GM19351 (cell line): Measurements from ENCODE around the gene TOMM6.

Experiments used
- ATAC-seq: cut with Tn5 transposase; IDR thresholded peaks from one replicate; pipeline ENCODE4 v1.9.1; 2021; ENCODE audit warnings: mild to moderate bottlenecking, moderate library complexity; ENCODE audit not compliant: unreplicated experiment

Gene TOMM6

DNA sequence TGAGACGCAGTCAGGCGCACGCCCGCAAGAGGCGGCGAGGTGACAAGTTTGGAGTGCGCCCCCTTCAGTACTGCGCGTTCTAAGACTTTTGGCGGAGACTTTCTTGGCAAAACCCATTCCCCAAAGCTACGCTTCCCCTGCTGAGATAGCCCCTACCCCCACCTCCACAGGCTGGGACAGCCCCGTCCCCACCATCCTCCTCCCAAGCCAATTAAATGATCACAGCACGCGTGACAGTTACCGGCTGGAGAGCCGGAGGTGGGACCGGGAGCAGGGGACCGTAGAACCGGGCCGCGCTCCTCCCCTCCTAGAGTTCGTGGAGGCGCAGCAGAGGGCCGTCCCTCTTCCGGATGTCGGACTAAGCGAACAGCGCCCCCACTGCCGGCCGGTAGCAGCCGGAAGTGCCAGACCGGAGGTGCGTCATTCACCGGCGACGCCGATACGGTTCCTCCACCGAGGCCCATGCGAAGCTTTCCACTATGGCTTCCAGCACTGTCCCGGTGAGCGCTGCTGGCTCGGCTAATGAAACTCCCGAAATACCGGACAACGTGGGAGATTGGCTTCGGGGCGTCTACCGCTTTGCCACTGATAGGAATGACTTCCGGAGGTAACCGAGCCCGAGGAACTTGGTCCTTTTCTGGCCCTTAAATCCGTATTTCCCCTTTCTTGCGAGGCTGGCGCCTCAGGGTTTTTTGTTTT lies at the start of gene TOMM6:
TSS of gene TOMM6 (plus strand) at position 476 of the 699 bp plus-strand sequence. CDS start at position 480, 4 bp downstream.
- ATAC-seq, result peak; percentile 76

DNA sequence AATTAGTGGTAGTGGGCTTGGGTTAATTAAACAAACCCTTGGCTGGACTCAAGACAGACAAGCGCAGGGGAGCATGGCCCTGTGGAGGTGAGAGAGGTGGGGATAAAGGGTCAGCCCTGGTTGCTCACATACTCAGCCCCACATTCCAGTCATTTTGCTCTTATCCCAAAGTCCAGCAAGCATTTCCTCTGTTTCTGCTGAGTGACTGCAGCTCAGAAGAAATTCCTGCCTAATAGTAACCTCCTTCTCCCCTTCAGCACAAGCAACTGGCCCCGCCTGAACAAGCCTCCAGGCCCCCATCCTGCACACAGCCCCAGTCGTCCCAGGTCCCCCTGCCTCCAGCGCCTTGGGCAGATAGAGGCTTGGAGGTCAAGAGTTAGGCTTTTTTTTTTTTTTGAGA lies 48.5 kb upstream of the TOMM6 start:
- no peak for ATAC-seq

DNA sequence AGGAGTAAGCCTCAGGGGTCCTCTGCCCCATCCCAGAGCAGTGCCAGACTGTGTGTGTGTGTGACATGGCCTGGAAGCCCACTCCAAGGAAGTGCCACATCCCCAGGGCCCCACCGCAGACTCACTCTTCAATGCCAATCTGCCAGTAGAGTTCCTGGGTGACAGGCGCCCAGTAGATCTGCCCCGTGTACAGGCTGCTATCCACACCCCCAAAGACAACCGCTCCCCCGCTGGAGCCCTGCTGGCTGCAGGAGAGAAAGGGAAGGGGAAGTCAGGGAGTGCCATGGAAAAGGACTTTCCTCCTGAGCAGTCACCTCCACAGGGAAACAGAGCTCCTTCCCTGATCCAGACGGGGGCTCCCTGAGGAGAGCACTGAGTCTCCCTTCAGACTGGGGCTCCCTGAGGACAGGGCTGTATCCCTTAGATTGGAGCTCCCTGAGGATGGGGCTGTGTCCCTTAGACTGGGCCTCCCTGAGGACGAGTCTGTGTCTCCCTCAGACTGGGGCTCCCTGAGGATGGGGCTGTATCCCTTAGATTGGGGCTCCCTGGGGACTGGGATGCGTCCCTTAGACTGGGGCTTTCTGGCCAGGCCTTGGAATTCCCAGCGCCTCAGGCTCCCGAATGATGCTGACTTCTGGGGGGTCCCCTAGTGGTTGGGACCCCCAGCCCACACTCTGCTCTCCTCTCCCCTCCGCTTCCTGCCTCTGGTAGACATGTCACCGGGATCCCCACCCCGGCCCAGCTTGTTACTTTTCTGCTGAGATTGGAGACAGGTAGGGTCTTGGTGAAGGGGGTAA lies 46.9 kb upstream of the TOMM6 start:
- ATAC-seq, result no peak

DNA sequence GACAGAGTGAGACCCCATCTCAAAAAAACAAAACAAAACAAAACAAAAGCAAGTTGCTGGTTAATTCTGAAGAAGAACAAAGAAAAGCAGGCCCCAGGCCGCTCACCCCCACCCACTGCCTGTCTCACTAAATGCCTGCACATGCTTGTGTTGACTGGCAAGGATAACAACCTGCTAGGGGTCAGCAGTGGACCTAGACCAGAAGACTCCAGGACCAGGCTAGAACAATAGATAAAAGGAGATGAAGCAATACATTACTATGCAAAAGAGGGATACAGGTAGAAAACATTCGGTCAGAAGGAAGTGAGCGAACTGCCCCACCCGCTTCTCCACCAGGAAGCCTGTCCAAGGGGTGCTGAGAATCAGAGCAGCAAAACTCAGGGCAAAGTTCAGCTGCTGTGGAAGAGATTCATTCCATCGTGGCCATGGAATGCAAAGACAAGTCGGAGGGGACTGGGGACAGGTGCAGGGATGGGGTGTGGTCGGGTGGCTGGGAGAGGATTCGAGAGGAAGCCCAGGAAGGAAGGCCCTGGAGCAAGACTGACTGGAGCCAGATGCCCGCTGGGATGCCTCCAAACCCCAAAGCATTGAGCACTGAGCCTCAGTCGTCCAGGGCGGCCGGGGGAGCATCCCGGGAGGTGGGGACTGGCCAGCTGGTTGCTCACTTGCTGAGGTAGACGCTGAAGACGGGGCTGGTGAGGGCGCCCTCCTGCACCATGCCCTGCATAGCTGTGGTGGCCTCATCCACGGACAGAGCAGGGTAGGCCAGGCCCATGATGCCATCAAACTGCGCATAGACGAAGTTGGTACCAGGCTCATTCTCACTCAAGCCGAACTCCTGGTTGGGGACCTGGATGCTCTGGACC lies 45.6 kb upstream of the TOMM6 start:
- no peak for ATAC-seq

GRCh38 chr6:41743406-41744235 lies 43.9 kb upstream of the TOMM6 start:
- no peak for ATAC-seq

DNA sequence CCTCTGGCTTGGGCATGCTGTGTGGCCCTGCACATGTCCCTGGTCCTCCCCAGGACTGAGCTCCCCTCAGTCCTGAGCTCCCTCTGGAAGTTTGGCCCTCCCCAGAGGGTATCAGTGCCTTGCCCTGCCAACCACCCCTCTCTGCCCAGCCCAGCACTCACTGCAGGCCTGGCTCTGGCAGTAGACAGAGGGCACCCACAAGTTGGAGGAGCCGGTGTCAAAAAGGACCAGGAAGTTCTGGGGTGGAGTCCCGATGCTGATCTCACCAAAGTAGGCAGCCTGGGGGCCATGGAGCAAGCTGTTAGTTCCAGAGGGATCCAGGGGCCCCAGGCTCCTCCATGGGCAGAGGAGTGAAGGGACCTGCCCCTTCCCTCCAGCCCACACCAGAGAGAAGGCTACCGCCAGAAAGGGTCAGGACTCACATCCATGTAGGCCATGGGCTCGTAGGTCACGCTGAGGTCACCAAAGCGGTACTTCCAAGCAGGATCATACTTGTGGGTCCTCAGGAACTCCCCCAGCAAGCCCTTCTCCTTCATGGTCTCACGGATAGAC lies 43.2 kb upstream of the TOMM6 start:
- no peak for ATAC-seq

GRCh38 chr6:41746107-41746506 lies 41.4 kb upstream of the TOMM6 start:
- no peak for ATAC-seq

DNA sequence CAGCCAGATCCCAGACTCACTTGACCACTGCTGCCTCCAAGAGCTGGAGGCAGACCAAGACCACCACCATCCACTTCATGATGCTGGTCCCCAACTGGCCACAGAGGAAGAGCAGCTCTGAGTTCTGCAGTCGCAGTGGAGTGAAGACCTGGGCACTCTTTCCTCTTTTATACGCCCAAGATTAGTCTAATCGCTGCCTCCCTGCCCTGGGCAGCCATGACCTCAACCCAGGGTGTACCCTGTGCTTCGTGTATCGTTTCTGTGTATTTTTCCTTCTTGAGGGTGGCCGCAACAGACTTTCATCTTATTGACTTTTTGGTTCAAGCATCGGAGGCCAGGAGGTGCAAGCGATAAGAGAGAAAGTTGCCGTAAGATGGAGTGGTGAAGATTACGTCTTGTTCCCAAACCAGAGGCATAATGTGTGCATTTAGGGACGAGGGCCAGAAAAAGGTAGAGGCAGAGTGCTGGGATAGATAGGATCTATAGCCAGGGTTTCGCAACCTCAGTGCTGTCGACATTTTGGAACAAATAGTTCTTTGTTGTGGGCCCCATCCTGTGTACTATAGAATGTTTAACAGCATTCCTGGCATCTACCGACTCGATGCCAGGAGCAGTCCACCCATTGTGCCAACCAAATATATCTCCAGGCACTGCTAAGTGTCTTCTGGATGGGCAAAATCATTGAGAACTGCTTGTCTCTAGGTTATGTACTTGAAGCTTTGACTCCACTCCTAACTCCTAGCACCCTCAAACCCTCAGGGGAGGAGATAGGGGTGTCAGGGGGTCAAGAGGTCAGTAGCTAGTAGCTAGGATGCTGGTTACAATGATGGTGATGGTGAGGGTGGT lies 40.0 kb upstream of the TOMM6 start, which contains the start of gene PGC:
TSS of gene PGC (minus strand) at position 142 of the 846 bp plus-strand sequence. CDS start at position 79, 63 bp downstream.
- ATAC-seq, result no peak

DNA sequence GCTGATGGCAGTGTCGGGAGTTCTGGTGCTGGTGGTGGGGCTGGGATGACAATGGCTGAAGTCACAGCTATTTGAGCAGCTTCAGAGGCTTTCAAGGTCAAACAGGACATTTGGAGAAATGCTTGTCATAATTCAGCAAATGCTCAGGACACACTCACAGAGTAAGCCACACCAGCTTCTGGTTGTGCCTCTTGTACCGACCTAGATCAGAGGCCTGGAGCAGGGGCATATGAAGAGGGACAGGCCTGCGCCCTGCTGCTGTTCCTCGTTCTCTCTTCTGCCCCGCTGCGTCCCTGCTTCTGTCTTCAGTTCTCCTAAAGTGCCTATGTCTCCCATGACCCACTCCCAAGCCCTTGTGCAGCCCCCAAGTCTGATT lies 39.4 kb upstream of the TOMM6 start:
- ATAC-seq, result no peak

GRCh38 chr6:41748542-41748941 lies 39.0 kb upstream of the TOMM6 start:
- no peak for ATAC-seq

GRCh38 chr6:41750374-41750773 lies 37.1 kb upstream of the TOMM6 start:
- ATAC-seq, result no peak

DNA sequence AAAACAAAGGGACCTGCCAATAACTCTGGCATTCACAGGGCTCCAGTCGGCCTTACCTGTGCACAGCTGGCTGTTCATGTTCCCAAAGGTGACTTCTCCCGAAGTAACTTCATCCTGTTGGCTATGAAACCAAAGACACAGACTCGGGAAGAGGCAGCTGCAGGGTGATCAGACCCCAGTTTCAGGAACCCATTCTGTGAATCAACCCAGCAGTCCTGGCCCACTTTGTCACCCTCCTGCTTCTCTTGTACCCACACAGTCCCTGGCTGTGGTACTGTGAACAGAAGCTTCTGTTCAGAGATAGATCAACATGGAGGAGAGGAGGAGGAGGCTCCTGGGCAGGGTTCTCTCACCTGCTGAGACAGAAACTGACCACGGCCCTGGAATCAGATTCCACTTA lies 31.6 kb upstream of the TOMM6 start:
- no peak for ATAC-seq

DNA sequence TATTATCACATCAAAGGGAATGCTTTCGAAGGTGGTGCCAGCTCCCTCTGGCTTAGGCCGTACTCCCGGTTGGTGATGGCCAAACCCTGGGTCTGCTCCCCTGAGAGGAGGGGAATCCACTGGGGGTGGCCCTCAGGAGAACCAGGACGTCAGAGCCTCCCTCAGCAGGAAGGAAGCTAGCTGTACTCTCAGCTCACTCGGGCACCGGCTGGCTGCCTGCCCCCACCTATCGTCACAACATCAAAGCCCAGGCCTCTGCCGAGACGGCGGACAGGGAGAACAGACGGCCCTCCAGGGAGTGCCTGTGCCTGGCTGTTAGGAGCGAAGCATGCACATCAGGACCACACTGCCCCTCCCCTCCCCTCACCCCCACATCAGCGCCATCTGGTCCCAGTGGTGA lies 31.1 kb upstream of the TOMM6 start:
- no peak for ATAC-seq

- ATAC-seq, result no peak
These were observed 30.2 kb upstream of the TOMM6 start for GRCh38 chr6:41757271-41757670.

- no peak for ATAC-seq
These were observed 29.4 kb upstream of the TOMM6 start for GRCh38 chr6:41757931-41758640.

- ATAC-seq, result no peak
These were observed 28.9 kb upstream of the TOMM6 start for GRCh38 chr6:41758641-41759035.

DNA sequence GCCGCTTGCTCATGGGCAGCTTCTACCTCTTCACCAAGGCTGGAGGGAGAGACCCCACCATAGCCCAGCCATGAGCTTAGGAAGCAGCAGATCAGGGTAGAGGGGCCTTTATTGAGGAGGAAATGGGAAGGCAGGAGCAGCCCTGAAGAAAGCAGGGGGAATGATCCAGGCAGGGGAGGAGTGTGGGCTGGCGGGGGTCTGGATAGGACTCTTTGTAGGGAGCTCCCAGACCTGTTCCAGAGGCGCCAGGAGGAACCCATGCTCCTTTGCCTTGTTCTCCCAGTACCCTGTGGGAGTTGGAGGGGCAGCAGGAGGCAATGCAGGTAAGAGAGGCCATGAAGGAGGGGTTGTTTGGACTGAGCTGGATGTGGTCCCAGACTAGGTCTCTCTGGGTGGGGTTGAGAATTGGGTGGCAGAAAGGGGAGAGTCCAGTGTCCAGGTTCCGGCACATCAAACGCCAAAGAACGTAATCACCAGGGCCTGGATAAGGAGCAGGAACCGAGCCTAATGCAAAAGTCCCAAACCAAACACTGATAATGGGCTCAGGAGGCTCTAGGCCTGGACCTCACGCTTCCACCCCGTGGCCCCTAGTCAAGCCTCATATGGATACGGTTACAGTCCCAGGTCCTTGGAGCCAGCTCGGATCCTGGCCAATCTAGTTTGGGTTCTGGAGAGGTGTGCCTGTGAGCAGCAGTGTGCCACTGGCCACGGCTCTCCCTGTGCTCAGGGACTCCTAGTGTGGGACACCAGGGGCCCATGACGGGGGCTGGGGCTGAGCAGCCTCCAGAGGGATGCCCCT lies 28.2 kb upstream of the TOMM6 start:
- ATAC-seq, result no peak
